Esophagus muscularis mucosa (tissue), 4 donors: Measurements from ENCODE around the gene ROBO2. TPM values are rescaled to one million over a fixed set of nuclear protein-coding genes. Genes with fewer than 3 reads are reported as not detected.

Source experiments
- DNase-seq: peaks from one replicate; pipeline ENCODE4 v3.0.0-alpha.2; 2017; ENCODE audit errors: extremely low spot score
- H3K27ac ChIP-seq, 4 donors: fragments of 200-600 bp; sonication (generic); replicated peaks in 1 of 4; 1 replicate in 3 of 4; 2 replicates in 1 of 4; pipeline ENCODE4 v1.5.1; 2016 to 2019; ENCODE audit warnings: mild to moderate bottlenecking in 1 of 4
- H3K27me3 ChIP-seq, 4 donors: fragments of 200-600 bp; sonication (generic); one replicate each; pipeline versions ENCODE4 v1.5.1 to v1.6.0; 2016 to 2019
- H3K36me3 ChIP-seq, 4 donors: fragments of 200-600 bp; sonication (generic); one replicate each; pipeline ENCODE4 v1.5.1; 2016 to 2019
- H3K4me1 ChIP-seq, 4 donors: fragments of 200-600 bp; sonication (generic); one replicate each; pipeline ENCODE4 v1.5.1; 2016 to 2019
- H3K4me3 ChIP-seq, 4 donors: fragments of 200-600 bp; sonication (generic); 1 replicate in 2 of 4; 2 replicates in 2 of 4; pipeline ENCODE4 v1.5.1; 2016 to 2019; ENCODE audit warnings: mild to moderate bottlenecking in 4 of 4, moderate library complexity in 1 of 4
- H3K9me3 ChIP-seq, 4 donors: fragments of 200-600 bp; sonication (generic); 1 replicate in 3 of 4; 2 replicates in 1 of 4; pipeline ENCODE4 v1.5.1; 2016 to 2019
- EP300 ChIP-seq: sonication (generic); formaldehyde crosslinking; IDR thresholded peaks from one replicate; pipeline ENCODE4 v1.6.1; 2017; ENCODE audit warnings: antibody characterized with exemption
- POLR2A ChIP-seq: fragments of 450-650 bp; IDR thresholded peaks from one replicate; pipeline ENCODE4 v1.6.1; 2017; ENCODE audit warnings: antibody characterized with exemption, moderate library complexity, mild to moderate bottlenecking, low read depth
- POLR2AphosphoS5 ChIP-seq, 2 donors: sonication (generic); formaldehyde crosslinking; IDR thresholded peaks; one replicate each; pipeline ENCODE4 v1.6.1; 2017; ENCODE audit warnings: antibody characterized with exemption in 2 of 2
- WGBS: methylation state at CpG from one replicate; pipeline ENCODE4 v1.1.5; 2018; 5-methylcytosine and 5-hydroxymethylcytosine counted together
- intact Hi-C: fragments of 100-400 bp; cut with DNase I; formaldehyde crosslinking; loops from one replicate; pipeline ENCODE4 v1.15.1; 2023
- total RNA-seq, 4 donors: library from RNA; depleted of rRNA; stranded (reverse); fragments of >200 nt; gene quantifications; one replicate each; pipeline versions ENCODE4 v1.1.0 to v1.2.1, GENCODE V29; 2016
- TF ChIP-seq, protein P1 (sequence below), 3 experiments: fragments of 200-600 bp in 2 of 3; fragments of 450-650 bp in 1 of 3; sonication (generic) in 2 of 3; IDR thresholded peaks; one replicate each; pipeline ENCODE4 v1.5.1; 2017 to 2019; ENCODE audit warnings: antibody characterized with exemption in 3 of 3, mild to moderate bottlenecking in 2 of 3, moderate library complexity in 1 of 3

ROBO2 gene
- total RNA-seq, 4 donors from 2014 or later = 0.83 to 2.1 (median 1.3) TPM

DNA sequence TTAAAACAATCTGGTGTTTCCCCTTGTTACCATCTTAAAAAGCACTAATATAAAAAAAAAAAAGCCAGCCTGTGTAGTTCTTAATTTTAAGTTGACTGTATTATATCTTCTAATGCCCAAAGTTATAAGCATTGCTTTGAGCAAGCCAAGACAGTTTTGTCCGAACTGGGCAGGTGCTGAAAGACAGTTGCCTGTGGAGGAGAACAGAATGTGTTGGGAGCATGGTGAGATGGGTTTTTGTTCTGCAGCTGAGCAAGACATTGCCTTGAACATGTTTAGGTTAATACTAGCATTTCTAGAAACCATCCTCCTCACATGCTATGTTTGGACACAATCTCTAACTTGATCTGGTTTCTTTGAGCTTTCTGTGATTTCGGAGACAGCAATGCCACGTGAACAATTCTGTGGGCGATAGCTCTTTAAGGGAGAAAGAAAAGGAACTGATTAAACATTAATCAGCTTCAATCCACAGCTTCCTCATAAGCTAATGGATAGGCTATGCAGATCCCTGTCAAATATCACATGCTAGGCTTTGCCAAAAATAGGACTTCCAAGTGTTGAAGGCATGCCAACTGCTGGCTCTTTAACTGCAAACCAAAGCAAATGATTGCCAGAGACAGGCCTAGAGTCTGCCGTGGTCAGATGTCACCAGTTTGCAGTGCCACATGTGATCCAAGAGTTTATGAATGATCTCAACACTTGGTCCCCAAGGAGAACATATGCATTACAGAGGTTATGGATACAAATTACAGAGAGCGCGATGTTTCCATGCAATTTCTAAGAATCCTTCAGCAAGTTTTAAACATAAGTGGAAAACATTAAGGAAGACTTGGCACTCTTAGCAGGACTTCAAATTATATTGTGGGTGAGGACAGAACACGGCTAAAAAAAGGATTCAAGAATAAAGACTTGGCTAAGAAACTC, 428.1 kb downstream of the ROBO2 start:
- H3K27me3 ChIP-seq = no peaks in the 10 kb centered on the region
- intact Hi-C loops = no loop called here
- H3K9me3 ChIP-seq = no peaks in the 10 kb centered on the region
- TF ChIP-seq POLR2A (no peak), POLR2AphosphoS5 (IDR thresholded peaks at IDR 0.05) (no peak), EP300 (no peak)
- TF ChIP-seq, protein P1, sequence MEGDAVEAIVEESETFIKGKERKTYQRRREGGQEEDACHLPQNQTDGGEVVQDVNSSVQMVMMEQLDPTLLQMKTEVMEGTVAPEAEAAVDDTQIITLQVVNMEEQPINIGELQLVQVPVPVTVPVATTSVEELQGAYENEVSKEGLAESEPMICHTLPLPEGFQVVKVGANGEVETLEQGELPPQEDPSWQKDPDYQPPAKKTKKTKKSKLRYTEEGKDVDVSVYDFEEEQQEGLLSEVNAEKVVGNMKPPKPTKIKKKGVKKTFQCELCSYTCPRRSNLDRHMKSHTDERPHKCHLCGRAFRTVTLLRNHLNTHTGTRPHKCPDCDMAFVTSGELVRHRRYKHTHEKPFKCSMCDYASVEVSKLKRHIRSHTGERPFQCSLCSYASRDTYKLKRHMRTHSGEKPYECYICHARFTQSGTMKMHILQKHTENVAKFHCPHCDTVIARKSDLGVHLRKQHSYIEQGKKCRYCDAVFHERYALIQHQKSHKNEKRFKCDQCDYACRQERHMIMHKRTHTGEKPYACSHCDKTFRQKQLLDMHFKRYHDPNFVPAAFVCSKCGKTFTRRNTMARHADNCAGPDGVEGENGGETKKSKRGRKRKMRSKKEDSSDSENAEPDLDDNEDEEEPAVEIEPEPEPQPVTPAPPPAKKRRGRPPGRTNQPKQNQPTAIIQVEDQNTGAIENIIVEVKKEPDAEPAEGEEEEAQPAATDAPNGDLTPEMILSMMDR (IDR thresholded peaks at IDR 0.05) = no peak
- H3K36me3 ChIP-seq = no peaks in the 10 kb centered on the region
- peaks cover 8 to 15% (median 13%) of the 10 kb centered on the region in 4 donors for H3K4me1 ChIP-seq
- WGBS = 28% methylated on average over 8 of the region's 8 CpGs
- no peak overlapping the region for H3K27ac ChIP-seq
- no peak for DNase-seq
- H3K4me3 ChIP-seq = no peak overlapping the region

DNA sequence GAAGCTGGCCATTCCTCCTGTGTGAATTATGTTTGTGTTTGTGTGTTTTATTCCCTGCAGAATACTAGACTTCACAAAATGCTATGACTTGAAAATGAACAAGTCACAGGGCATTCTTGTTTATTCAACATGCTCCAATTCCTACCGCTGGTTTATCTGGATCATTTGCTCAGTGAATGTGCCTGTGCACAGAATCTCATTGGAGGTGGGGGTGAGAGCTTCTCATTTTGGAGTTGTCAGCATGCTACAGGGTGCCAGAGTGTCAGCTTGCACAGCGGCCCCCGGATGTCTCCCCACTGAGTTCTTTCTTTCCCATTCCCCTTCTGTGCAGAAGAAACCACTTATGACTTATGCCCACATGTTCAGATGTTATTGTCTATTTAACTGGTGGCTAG, 428.7 kb downstream of the ROBO2 start:
- no peak for DNase-seq
- no peaks in the 10 kb centered on the region for H3K27me3 ChIP-seq
- no peak overlapping the region for H3K4me3 ChIP-seq
- intact Hi-C loops = no loop called here
- peaks cover 8 to 15% (median 13%) of the 10 kb centered on the region in 4 donors for H3K4me1 ChIP-seq
- TF ChIP-seq POLR2AphosphoS5 (IDR thresholded peaks at IDR 0.05) (no peak), EP300 (no peak), POLR2A (no peak)
- TF ChIP-seq, protein P1 (IDR thresholded peaks at IDR 0.05) = no peak
- H3K9me3 ChIP-seq = no peaks in the 10 kb centered on the region
- H3K27ac ChIP-seq = no peak overlapping the region
- 43% methylated on average over 3 of the region's 3 CpGs for WGBS
- H3K36me3 ChIP-seq = no peaks in the 10 kb centered on the region

DNA sequence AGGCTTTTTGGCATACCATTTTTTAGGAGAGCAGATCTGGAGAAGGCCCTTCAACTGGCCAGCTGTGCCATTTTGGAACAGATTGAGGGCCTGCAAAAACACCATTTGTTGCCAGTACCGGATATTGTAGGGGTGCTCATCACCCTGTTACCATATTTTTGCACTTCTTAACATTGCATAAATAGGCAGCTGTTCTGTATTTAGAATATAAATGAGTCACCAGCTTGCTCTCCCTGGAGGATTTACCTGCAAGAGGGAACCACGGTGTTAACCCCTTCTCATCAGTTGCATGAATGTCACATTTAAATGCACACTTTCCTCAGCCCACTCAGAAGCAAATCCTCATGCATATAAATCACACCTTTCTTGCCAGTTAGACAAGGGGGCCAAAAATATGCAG, 435.6 kb downstream of the ROBO2 start:
- H3K27ac ChIP-seq = no peak overlapping the region
- H3K4me3 ChIP-seq = no peak overlapping the region
- no peak for TF ChIP-seq POLR2A
- TF ChIP-seq POLR2AphosphoS5 (IDR thresholded peaks at IDR 0.05) = no peak
- TF ChIP-seq, protein P1 (IDR thresholded peaks at IDR 0.05) = no peak
- TF ChIP-seq EP300 = no peak
- no peaks in the 10 kb centered on the region for H3K36me3 ChIP-seq
- no peak for DNase-seq
- no peaks in the 10 kb centered on the region for H3K27me3 ChIP-seq
- 41% methylated on average over 2 of the region's 2 CpGs for WGBS
- H3K9me3 ChIP-seq = peaks cover 0 to 4% (median 0%) of the 10 kb centered on the region in 4 donors
- no peaks in the 10 kb centered on the region for H3K4me1 ChIP-seq
- intact Hi-C loops = no loop called here

DNA sequence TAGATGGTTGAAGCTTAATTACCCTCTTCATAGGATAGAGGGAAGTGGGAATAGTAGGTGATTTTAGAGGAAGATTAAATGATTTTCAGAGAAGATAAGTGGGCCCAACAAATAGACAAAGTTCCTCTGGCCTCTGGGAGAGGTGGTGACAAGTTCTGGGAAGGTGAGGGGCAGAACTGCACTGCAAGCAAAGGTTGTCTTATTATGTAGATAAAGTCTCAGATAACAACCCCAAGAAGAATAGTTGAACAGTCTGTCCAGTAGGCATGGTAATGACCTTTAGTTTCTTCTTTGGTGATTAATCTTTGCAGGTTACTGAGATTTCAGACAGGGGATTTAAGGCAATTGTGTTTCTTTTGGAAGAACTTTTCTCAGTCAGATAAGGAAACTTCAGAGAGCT, 439.1 kb downstream of the ROBO2 start:
- Histone ChIP-seq H3K27me3 (no peaks in the 10 kb centered on the region), H3K27ac (no peak overlapping the region), H3K4me1 (no peaks in the 10 kb centered on the region), H3K4me3 (no peak overlapping the region), H3K9me3 (peaks cover 0 to 4% (median 0%) of the 10 kb centered on the region in 4 donors), H3K36me3 (no peaks in the 10 kb centered on the region)
- intact Hi-C loops = no loop called here
- TF ChIP-seq EP300 (no peak), POLR2AphosphoS5 (IDR thresholded peaks at IDR 0.05) (no peak), POLR2A (no peak)
- TF ChIP-seq, protein P1 (IDR thresholded peaks at IDR 0.05) = no peak
- DNase-seq = no peak

DNA sequence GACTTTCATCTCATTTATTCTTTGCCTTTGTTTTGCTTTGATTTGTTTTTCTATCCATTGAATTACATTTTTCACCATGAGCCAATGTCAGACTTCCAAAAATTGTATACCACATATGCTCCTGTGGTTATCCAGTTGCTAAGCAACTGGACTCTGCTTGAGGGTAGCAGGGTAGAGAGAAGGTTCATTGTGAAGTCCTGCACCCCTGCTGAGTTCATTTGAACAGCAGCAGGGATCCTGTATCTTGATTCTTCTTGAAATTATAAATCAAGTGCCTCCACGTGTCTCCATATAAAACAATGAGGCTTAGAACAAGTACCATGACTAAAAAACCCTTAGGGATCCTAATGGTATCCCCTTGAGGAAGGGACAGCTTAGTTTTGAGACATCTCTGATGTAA, 449.3 kb downstream of the ROBO2 start:
- TF ChIP-seq EP300 (no peak), POLR2A (no peak)
- intact Hi-C loops = no loop called here
- 88% methylated on average over 1 of the region's 1 CpG for WGBS
- DNase-seq = no peak
- Histone ChIP-seq H3K27me3 (peaks cover 0 to 6% (median 0%) of the 10 kb centered on the region in 4 donors), H3K4me3 (no peak overlapping the region), H3K4me1 (no peaks in the 10 kb centered on the region), H3K9me3 (peaks cover 0 to 11% (median 2%) of the 10 kb centered on the region in 4 donors), H3K36me3 (no peaks in the 10 kb centered on the region), H3K27ac (no peak overlapping the region)
